ENCODE results near the gene SDK1.

GRCh38 chr7:4269086-4269485 is 968.0 kb downstream of the SDK1 start:
- no peak for TF ChIP-seq POLR2A (IDR thresholded peaks at IDR 0.05; ENCODE audit: low read length)
- no peak for TF ChIP-seq GATA1 (IDR thresholded peaks at IDR 0.05; ENCODE audit: low read depth, low read length)
